ENCODE measurements around the gene AHNAK2.

- TF ChIP-seq CTCF (tag by site-specific recombination; IDR thresholded peaks at IDR 0.05) = no peak
- no peak for TF ChIP-seq BCL6B (tag by site-specific recombination; IDR thresholded peaks at IDR 0.05)
- no peak for TF ChIP-seq ZBTB7A (tag by site-specific recombination; IDR thresholded peaks at IDR 0.05; ENCODE audit: low read depth)
- no peak for TF ChIP-seq ZNF274 (IDR thresholded peaks at IDR 0.05; ENCODE audit: low read length)
- no peak for TF ChIP-seq ZNF274 (tag by site-specific recombination; IDR thresholded peaks at IDR 0.05; ENCODE audit: borderline replicate concordance)
- TF ChIP-seq ZBTB17 (tag by site-specific recombination; IDR thresholded peaks at IDR 0.05) = no peak
- TF ChIP-seq YY1 (tag by site-specific recombination; IDR thresholded peaks at IDR 0.05) = no peak
Observed at GRCh38 chr14:104937161-104937560, 41.0 kb downstream of the AHNAK2 start.

All from HEK293 (cell line).